Caco-2 (cell line): ENCODE measurements around the gene KAT7. TPM values are rescaled to one million over a fixed set of nuclear protein-coding genes. Genes with fewer than 3 reads are reported as not detected.

Experiments used
- Bru-seq: library from RNA; stranded (reverse); fragments of 400-500 nt; gene quantifications from one replicate; lab custom pipeline; 2021; lab: Mats Ljungman, UMichigan
- BruChase-seq, 2 experiments: library from RNA; stranded (reverse); fragments of 400-500 nt; gene quantifications; one replicate each; lab custom pipeline; 2021; lab: Mats Ljungman, UMichigan
- BruUV-seq: library from RNA; stranded (reverse); fragments of 400-500 nt; replicated peaks from 2 replicates; lab custom pipeline; 2021; lab: Mats Ljungman, UMichigan
- CTCF ChIA-PET: fragments of 300-600 bp; sonication (Branson Sonifier 250); formaldehyde crosslinking; loops from one replicate; lab custom pipeline; 2022; ENCODE audit warnings: antibody characterized with exemption; lab: Charles Lee
- POLR2A ChIA-PET: fragments of 300-600 bp; sonication (Branson Sonifier 250); formaldehyde crosslinking; loops from one replicate; lab custom pipeline; 2022; ENCODE audit warnings: antibody characterized with exemption; lab: Charles Lee
- DNase-seq, 2 experiments: peaks; one replicate each; pipeline versions ENCODE4 v3.0.0 to v3.0.0-alpha.2; 2020 to 2022
- H3K27me3 ChIP-seq: replicated peaks from 2 replicates; pipeline ENCODE4 v1.6.0; 2011; ENCODE audit warnings: low read length; ENCODE audit not compliant: control insufficient read depth, insufficient read depth
- H3K36me3 ChIP-seq: 2 replicates; pipeline ENCODE4 v1.5.1; 2011; ENCODE audit warnings: low read length; ENCODE audit not compliant: control insufficient read depth, insufficient read depth
- H3K4me1 ChIP-seq: fragments of 250-450 bp; sonication (Bioruptor Pico); 2 replicates; pipeline ENCODE4 v1.5.1; 2020; ENCODE audit warnings: mild to moderate bottlenecking
- H3K4me3 ChIP-seq: 2 replicates; pipeline ENCODE4 v1.5.1; 2011; ENCODE audit warnings: low read depth, mild to moderate bottlenecking, control low read depth, low read length
- H3K9me3 ChIP-seq: fragments of 250-450 bp; sonication (Bioruptor Pico); 2 replicates; pipeline ENCODE4 v1.5.1; 2020; ENCODE audit warnings: mild to moderate bottlenecking, moderate library complexity
- H3K27ac Mint-ChIP-seq: one replicate; pipeline ENCODE4 v1.8.0; 2022; ENCODE audit warnings: mixed read lengths; ENCODE audit not compliant: unreplicated experiment
- H3K27me3 Mint-ChIP-seq: one replicate; pipeline ENCODE4 v1.8.0; 2022; ENCODE audit warnings: mixed read lengths; ENCODE audit not compliant: insufficient read depth, unreplicated experiment
- H3K36me3 Mint-ChIP-seq: one replicate; pipeline ENCODE4 v1.8.0; 2022; ENCODE audit warnings: mild to moderate bottlenecking, mixed read lengths; ENCODE audit not compliant: insufficient read depth, unreplicated experiment
- H3K4me1 Mint-ChIP-seq: one replicate; pipeline ENCODE4 v1.8.0; 2022; ENCODE audit warnings: low read depth, mixed read lengths; ENCODE audit not compliant: unreplicated experiment
- H3K4me3 Mint-ChIP-seq: one replicate; pipeline ENCODE4 v1.8.0; 2022; ENCODE audit warnings: mild to moderate bottlenecking, moderate library complexity, mixed read lengths; ENCODE audit not compliant: unreplicated experiment
- H3K9me3 Mint-ChIP-seq: one replicate; pipeline ENCODE4 v1.8.0; 2022; ENCODE audit warnings: mixed read lengths; ENCODE audit not compliant: unreplicated experiment
- CTCF ChIP-seq, 2 experiments: fragments of 200-600 bp in 1 of 2; IDR thresholded peaks; 1 replicate in 1 of 2; 2 replicates in 1 of 2; pipeline versions ENCODE4 v1.5.1 to v1.8.0; 2011 to 2022; ENCODE audit warnings: antibody characterized with exemption in 1 of 2, control low read depth in 1 of 2, inconsistent platforms in 1 of 2, low read depth in 1 of 2, low read length in 1 of 2, mild to moderate bottlenecking in 1 of 2, moderate library complexity in 1 of 2; ENCODE audit not compliant: insufficient read depth in 1 of 2, severe bottlenecking in 1 of 2, unreplicated experiment in 1 of 2
- intact Hi-C: fragments of 100-400 bp; cut with micrococcal nuclease; formaldehyde crosslinking; loops from one replicate; pipeline ENCODE4 v1.10.0; 2022; ENCODE audit not compliant: unreplicated experiment
- long read RNA-seq: library from polyadenylated mRNA; stranded (forward); transcript quantifications from one replicate; pipeline ENCODE4 v2.0.0, GENCODE V29; 2022
- total RNA-seq: library from RNA; stranded (reverse); gene quantifications from 2 replicates; pipeline ENCODE4 v1.2.3, GENCODE V29; 2022

The KAT7 gene
- total RNA-seq (131 and 137 TPM in 2 replicates), Bru-seq, nascent RNA (percentile 97 among the genes with signal in this experiment), BruChase-seq, experiment 1, labeled RNA remaining after a 2-hour chase (percentile 97 among the genes with signal in this experiment), BruChase-seq, experiment 2, labeled RNA remaining after a 6-hour chase (percentile 90 among the genes with signal in this experiment)
- long read RNA-seq, full-length matches to known transcripts: 33 of 54 reads
- long read RNA-seq, partial matches to known transcripts: 16 of 54 reads
- long read RNA-seq, other reads (novel, unspliced or antisense): 5 of 54 reads

GRCh38 chr17:49788478-49789242, at the start of gene KAT7:
KAT7 (plus strand) TSS chr17:49788681; CDS start chr17:49788835, 154 bp downstream.
- H3K9me3 Mint-ChIP-seq: no peaks in the 10 kb centered on the region
- peaks cover 21% of the 10 kb centered on the region for H3K4me1 Mint-ChIP-seq
- Histone ChIP-seq H3K4me1 (peaks cover 13% of the 10 kb centered on the region), H3K27me3 (no peaks in the 10 kb centered on the region), H3K36me3 (peaks cover 9% of the 10 kb centered on the region), H3K9me3 (no peaks in the 10 kb centered on the region), H3K4me3 (peak within 1 kb of the TSS; percentile 78)
- intact Hi-C loops: loop anchor here (1.0 kb wide), 2 partner anchors 24 to 80 kb away; partner anchors contain the start of gene FAM117A
- CTCF ChIA-PET: interaction anchor here (0.6 to 1.1 kb wide), 7 partner anchors 10 to 306 kb away, joined by 3 to 9 read pairs (median 5); partner anchors contain the start of genes FAM117A and SLC35B1
- TF ChIP-seq CTCF (IDR thresholded peaks at IDR 0.05; ENCODE audit: insufficient read depth in 1 of 2, low read depth in 1 of 2, low read length in 1 of 2, severe bottlenecking in 1 of 2, unreplicated experiment in 1 of 2): peak in 1 of 2 experiments; percentile 31
- H3K4me3 Mint-ChIP-seq: peak within 1 kb of the TSS; percentile 90
- peak within 1 kb of the TSS; percentile 96 for H3K27ac Mint-ChIP-seq
- BruUV-seq: TSS peak; percentile 74
- H3K27me3 Mint-ChIP-seq: peaks cover 4% of the 10 kb centered on the region
- H3K36me3 Mint-ChIP-seq: peaks cover 56% of the 10 kb centered on the region
- peak; percentile 100 for DNase-seq
- POLR2A ChIA-PET: interaction anchor here (0.5 to 2.2 kb wide), 25 partner anchors 10 to 969 kb away, joined by 3 to 88 read pairs (median 4); partner anchors contain the start of genes FAM117A, LUC7L3, PHB1 and SLC35B1

GRCh38 chr17:49739641-49740271, 48.7 kb upstream of the KAT7 start:
- no peak for TF ChIP-seq CTCF (IDR thresholded peaks at IDR 0.05; ENCODE audit: insufficient read depth in 1 of 2, low read depth in 1 of 2, low read length in 1 of 2, severe bottlenecking in 1 of 2, unreplicated experiment in 1 of 2)
- POLR2A ChIA-PET: no interaction called here
- CTCF ChIA-PET: interaction anchor here (0.7 kb wide), 1 partner anchor 36 kb away, joined by 5 read pairs; no protein-coding TSS in a partner anchor
- Mint-ChIP-seq H3K27ac (no peak overlapping the region), H3K4me3 (no peak overlapping the region), H3K4me1 (no peaks in the 10 kb centered on the region), H3K27me3 (no peaks in the 10 kb centered on the region), H3K36me3 (no peaks in the 10 kb centered on the region), H3K9me3 (no peaks in the 10 kb centered on the region)
- Histone ChIP-seq H3K27me3 (no peaks in the 10 kb centered on the region), H3K4me3 (no peak overlapping the region), H3K9me3 (no peaks in the 10 kb centered on the region), H3K36me3 (no peaks in the 10 kb centered on the region), H3K4me1 (peaks cover 7% of the 10 kb centered on the region; the same call in 1 of the 2 replicates)
- no TSS peak for BruUV-seq
- intact Hi-C loops: no loop called here
- no peak for DNase-seq
